NCI-H526 (cell line): ENCODE measurements around the gene HEATR5A.
"Not testable (repeated sequence)": the region's sequence is repeated elsewhere in the genome, so short reads cannot be mapped to it uniquely, and the experiment has no call there.

Source experiments
- DNase-seq, 2 experiments: peaks; one replicate each; lab custom pipeline; 2025; lab: John Stamatoyannopoulos, UW

Gene HEATR5A

GRCh38 chr14:31420319-31421111 lies at the start of gene HEATR5A:
HEATR5A (minus strand) TSS chr14:31420550; CDS start chr14:31402975, 17,575 bp downstream.
- DNase-seq, result peak; percentile 71 to 97

- DNase-seq, result no peak
Measured at GRCh38 chr14:31466554-31466953, 46.2 kb upstream of the HEATR5A start.

- no peak for DNase-seq
Measured at GRCh38 chr14:31465111-31465510, 44.8 kb upstream of the HEATR5A start.

GRCh38 chr14:31462450-31462849 lies 42.1 kb upstream of the HEATR5A start:
- DNase-seq, result not testable (repeated sequence)

- DNase-seq, result no peak
Measured at GRCh38 chr14:31461545-31461944, 41.2 kb upstream of the HEATR5A start.

GRCh38 chr14:31457665-31458659 lies 37.6 kb upstream of the HEATR5A start:
- peak in 1 of 2 experiments; percentile 8 for DNase-seq

GRCh38 chr14:31456841-31457664 lies 36.7 kb upstream of the HEATR5A start, which contains the start of gene DTD2:
DTD2 (minus strand) TSS chr14:31457506; CDS start chr14:31457393, 113 bp downstream.
- peak; percentile 89 to 97 for DNase-seq

GRCh38 chr14:31449971-31450610 lies 29.7 kb upstream of the HEATR5A start:
- DNase-seq, result peak in 1 of 2 experiments; percentile 28

GRCh38 chr14:31449136-31449535 lies 28.8 kb upstream of the HEATR5A start:
- DNase-seq, result no peak

GRCh38 chr14:31445703-31446102 lies 25.4 kb upstream of the HEATR5A start:
- DNase-seq, result no peak

GRCh38 chr14:31442284-31442683 lies 21.9 kb upstream of the HEATR5A start:
- DNase-seq, result no peak

GRCh38 chr14:31441273-31442111 lies 21.1 kb upstream of the HEATR5A start:
- no peak for DNase-seq

- DNase-seq, result no peak
Measured at GRCh38 chr14:31440280-31440679, 19.9 kb upstream of the HEATR5A start.

- no peak for DNase-seq
Measured at GRCh38 chr14:31439561-31439960, 19.2 kb upstream of the HEATR5A start.

GRCh38 chr14:31437045-31437691 lies 16.8 kb upstream of the HEATR5A start:
- not testable (repeated sequence) for DNase-seq

- DNase-seq, result no peak
Measured at GRCh38 chr14:31435276-31435675, 14.9 kb upstream of the HEATR5A start.

- no peak for DNase-seq
Measured at GRCh38 chr14:31430634-31431264, 10.4 kb upstream of the HEATR5A start.

GRCh38 chr14:31429791-31430190 lies 9.4 kb upstream of the HEATR5A start:
- DNase-seq, result no peak

GRCh38 chr14:31428011-31428410 lies 7.7 kb upstream of the HEATR5A start:
- DNase-seq, result no peak
